ENCODE data around the gene TCL1B.

TCL1B gene

DNA sequence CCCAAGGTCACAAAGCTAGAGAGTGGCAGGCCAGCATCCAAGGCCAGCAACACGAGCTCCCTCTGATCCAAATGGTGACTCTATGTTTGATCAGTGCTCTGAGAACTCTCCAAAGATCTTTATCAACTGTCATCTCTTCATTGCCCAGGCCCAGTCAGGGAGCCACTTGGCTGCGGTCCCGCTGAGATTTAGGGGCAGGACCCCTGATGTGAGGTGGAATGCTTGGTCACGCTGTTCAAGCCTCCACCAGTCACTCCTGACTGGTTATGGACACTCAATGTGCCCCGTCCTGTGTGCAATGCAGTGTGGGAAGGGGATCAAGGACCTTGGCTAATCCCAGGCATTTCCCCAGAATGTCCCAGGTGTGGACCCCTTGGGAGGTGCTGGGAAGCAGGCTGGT lies 19.8 kb upstream of the TCL1B start:
- no peak for DNase-seq

DNA sequence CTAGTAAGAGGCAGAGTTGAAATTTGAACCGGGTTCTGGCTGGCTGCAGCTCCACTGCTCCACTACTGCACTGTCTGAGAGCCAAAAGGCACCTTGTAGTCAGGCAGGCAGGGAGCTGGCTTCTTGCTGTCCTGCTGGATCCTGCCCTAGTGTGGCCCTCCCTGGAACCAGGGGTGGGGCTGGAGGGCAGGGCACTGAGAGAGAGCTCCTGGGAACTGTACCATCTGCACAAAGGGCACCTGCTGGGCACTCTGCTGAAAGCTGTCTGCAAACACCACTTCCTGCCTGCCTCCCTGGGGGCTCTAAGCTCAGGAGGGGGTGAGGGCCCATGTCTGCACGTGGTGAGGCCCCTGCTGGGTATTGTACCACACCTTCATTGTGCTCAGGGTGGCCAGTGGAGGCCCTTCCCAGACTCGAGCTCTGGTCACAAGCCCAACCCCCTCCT lies 19.0 kb upstream of the TCL1B start:
- DNase-seq = no peak

DNA sequence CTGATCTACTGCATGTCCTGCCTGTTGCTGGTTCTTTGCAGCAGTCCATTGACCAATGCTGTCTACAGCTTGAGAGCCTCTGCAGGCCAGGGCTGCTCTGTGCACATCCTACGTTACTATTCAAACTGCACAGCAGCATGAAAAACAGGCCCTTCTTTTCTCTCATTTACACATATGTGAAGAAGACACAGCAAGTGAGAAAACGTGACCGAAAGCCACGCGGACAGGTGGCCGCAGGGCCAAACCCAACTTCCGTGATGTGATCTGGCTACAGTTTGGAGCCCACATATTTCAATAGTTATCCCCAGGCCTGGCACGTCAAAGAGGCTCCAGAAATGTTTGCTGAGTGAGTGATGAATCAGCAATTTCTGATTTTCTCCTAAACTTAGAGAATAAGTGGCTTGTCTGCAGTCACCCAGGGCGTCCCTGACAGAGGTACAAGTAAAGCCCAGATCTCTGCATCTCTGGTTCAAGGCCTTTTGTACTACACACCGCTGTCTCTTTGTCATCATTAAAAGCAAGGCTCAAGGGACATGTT lies 17.9 kb upstream of the TCL1B start:
- no peak for DNase-seq

DNA sequence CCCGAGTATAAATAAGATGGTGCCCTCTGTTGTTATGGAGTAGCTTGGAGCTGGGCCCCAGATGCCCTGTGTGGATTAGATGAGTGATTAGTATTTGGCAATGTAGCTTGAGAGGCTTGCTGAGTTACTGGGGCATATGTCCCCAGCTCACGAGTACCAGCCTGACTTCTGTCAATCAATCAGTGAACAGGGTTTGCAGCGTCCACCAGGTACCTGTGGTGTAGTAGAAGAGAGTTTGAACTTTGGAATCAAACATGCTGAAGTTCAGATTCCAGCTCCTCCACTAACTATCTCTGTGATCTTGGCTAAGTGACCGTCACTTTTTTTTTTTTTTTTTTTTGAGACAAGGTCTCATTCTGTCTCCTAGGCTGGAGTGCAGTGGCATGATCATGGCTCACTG lies 11.6 kb upstream of the TCL1B start:
- DNase-seq = no peak

DNA sequence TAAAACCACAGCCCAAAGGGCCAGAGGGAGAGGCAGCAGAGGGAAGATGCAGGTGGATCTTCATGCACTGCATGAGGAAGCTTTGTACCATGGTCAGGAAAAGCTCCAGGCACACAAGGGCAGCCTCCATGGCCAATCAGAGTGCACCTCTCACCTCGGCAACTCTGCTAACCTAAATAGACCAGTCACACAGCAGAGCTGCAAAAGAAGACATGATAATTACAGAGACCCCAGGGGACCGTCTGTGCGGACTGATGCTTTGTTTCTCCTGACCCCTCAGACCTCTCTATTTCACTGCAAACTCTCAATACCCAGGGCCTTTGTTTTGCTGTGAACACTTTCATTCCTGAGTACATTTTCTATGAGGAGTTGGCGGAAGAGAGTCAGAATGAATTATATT lies 10.7 kb upstream of the TCL1B start:
- DNase-seq = no peak

DNA sequence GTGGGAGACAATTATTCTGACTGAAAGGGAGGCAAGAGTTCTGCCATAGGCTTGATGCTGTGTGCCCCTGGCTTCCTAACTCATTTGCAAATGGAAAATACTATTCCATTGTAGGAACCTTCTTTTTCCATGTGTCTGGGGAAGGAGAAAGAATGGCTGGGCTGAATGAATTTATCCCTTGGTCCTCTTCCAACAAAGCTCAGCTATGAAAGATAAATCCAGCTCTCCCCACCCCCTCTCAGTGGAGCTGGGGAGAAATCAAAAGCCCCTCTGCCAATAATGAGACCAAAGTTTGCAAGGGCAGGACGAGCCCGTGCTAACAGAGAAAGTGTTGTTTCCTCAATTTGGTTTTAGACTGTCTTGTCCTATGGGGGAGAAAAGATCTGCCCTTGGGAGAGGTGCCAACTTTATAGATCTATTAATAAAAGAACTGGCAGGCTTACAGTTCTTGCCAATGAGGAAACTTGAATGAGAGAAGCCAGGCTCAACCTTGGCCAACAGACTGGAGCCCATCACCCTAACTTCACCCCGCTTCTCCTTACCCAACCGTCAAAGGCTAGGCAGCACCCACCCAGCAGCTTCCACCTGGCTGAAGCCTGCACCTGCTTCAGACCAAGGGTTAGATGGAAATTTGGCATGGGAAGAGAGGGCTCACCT lies 8.9 kb upstream of the TCL1B start:
- DNase-seq = no peak

DNA sequence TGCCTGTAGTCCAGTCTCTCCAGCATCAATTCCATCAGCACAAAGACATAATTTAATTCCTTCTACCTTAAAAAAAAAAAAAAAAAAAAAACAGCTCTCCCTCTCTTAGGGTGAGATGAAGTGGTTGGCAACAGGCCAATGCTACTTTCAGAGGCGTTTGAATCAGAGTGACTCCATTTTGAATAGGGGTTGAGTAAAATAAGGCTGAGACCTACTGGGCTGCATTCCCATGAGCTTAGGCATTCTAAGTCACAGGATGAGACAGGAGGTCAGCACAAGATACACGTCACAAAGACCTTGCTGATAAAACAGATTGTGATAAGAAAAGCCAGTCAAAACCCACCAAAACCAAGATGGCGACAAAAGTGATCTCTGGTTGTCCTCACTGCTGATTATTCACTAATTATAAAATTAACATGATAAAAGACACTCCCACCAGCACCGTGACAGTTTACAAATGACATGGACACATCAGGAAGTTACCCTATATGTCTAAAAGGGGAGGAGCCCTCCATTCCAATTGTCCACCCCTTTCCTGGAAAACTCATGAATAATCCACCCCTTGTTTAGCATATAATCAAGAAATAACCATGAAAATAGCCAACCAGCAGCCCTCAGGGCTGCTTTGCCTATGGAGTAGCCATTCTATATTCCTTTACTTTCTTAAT lies 6.9 kb upstream of the TCL1B start:
- no peak for DNase-seq

DNA sequence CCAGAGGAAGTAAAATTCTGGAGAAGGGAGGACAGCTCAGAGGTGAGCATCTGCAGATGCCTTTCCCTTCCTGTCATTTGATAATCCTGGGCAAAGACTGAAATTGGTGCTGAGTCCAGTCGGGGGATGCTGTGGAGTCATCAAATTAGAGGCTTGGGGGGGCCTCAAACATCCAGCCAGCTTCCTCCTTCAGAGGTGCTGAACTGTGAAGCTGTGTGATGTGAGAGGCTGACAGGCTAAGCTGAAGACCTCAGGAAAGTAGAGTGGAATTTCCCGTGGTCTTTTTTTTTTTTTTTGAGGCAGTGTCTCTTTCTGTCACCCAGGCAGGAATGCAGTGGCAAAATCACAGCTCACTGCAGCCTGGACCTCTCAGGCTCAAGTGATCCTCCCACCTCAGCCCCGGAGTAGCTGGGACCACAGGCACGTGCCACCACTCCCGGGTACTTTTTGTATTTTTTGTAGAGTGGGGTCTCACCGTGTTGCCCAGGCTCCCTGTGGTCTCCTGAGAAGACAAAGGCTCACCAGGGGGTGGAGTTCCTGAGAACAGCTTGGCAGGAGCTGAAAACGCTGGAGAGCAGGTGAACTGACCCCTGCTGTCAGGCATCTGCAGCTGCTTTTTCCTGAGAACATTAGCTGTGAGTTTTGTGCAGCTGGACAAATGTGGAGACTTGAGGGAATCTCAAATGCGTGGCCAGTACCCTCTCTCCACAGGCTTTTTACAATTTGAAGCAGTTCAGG lies 6.1 kb upstream of the TCL1B start:
- DNase-seq = no peak

DNA sequence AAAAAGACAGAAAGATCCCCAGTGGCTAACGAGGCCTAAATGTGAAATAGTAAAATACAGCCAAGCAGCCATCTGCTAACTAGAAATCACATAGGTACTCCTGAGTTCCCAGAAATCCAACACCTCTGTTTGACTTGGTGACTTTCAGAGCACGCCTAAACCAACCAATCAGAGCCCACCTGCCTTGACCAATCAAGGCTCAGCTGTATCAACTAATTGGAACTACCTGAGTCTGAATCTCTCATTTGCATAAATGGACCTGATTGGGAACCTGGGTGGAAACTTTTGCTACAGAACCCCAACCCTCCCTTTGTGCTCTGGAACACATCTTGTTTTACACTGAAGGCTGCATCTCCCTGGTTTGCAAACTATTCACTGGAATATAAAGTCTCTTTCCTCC lies 5.1 kb upstream of the TCL1B start:
- DNase-seq = no peak

DNA sequence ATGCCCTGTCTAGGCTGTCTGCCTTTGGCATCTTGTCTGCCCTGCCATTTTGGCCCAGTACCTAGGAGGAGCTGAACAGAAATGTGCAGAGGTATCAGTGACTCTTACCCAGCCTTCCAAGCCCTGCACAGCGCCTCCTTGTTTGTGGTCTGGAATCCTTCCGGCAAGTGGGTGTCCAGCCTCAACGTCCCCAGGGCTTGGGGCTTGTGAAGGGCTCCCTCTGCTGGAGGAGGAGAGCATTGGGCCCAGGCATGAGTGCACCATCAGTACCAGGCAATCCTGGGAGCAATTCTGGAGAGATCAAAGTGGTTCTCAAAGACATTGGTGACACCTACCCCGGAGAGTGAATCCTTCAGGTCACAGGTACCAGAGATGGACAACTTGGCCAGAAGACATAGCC lies 2.4 kb upstream of the TCL1B start:
- no peak for DNase-seq

DNA sequence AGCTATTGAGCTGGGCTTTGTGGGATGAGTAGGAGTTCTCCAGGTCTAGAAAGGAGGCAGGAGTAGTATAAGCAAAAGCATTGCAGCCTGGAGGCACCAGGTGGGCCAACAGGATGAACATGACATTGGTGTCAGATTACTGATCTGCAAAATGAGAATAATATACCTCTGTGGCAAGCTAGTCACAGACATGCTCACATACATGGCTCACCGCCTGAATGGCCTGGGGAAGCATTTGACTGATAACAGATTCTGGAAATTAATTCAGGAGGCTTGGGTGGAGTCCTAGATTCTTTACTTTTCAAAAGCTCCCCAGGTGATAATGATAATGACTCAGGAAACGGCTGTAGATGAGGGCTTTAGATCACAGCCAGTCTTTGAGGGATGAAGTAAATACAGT lies 709 bp downstream of the TCL1B start:
- no peak for DNase-seq

DNA sequence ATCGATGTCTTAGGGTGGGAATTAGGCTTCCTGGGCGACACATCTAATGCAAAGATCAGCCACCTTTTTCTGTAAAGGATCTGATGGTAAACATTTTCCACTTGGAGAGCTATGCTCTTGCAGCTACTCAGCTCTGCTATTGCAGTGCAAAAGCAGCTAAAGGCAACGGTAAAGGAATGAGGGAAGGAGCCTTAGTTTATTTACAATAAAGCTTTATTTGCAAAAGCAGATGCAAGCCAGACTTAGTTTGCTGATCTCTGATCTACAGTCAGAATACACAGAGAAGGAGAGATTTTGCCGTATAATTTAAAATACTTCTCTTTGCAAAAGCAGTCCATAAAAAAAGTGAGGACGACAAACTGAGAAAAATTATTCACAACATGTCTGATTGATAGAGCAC lies 3.2 kb downstream of the TCL1B start:
- DNase-seq = no peak

DNA sequence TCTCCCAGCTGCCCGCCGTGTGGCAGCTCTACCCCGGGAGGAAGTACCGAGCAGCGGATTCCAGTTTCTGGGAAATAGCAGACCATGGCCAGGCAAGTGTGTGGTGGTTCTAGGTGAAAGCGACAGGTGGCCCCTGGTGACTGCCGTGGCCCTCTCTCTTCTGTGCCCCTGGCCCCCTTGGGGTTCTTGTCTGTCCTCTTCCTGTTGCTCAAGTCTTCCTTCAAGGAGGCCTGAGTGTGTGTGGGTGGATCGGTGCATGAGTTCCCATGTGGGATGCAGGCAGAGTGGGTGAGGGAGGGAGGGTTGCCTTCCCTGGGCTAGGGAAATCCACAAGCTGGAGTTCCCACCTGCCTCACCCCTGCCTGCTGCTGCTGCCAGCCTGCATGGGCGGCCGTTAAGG lies 4.6 kb downstream of the TCL1B start:
- no peak for DNase-seq

DNA sequence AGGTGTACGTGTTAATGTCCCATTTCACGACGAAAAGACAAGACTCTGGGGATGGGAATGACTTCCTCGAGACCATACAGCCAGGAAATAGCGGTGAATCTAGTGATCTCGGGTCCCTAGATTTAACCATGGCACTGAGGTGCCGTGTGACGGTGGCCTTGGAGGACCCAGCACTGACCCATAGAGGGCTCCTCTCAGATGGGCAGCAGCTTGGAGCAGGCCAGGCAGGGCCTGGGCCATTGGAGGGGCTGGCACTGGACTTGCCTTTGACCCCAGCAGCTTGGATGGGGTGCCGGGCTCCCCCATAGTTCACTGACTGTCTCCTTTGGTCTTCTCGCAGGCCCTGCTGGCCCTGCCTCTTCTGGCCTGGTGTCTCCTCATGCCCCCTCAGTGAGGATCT lies 5.4 kb downstream of the TCL1B start:
- no peak for DNase-seq

DNA sequence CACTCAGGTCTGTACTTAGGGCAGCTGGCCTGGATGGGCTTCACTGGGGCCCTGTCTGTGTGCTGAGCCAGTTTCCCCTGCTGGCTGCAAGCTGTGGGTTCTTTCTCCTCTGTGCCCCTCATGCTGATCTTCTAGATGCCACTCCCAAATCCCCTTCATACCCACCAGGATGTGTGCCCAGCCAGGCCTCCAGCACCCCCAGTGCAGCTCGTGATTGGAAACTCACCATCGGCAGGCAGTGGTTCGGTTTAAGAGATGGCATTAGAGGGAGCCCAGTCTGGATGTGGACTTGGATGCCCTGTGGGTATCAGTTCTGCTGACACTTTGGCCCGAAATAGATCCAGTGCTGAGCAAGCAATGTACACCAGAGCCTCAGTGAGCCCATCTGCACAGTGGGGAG lies 5.9 kb downstream of the TCL1B start:
- no peak for DNase-seq

DNA sequence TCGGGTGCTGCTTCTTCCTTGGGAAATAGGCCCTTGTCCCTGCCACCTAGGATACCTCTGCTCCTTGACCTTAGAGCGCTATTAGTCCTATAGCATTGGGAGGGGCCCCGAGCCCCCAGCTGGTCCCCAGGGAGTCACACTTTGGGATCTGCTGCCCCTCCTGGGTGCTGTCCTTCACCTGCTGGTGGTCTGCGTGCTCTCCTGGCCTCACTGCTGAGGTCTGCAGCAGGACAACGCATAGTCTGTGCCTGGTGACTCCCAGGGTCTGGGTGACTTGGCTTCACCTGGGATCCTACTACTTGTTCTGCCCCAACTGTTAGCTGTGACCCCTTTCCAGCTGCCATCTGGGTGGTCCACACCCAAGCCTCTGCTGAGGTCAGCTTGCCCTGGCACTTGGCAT lies 8.8 kb downstream of the TCL1B start:
- no peak for DNase-seq

DNA sequence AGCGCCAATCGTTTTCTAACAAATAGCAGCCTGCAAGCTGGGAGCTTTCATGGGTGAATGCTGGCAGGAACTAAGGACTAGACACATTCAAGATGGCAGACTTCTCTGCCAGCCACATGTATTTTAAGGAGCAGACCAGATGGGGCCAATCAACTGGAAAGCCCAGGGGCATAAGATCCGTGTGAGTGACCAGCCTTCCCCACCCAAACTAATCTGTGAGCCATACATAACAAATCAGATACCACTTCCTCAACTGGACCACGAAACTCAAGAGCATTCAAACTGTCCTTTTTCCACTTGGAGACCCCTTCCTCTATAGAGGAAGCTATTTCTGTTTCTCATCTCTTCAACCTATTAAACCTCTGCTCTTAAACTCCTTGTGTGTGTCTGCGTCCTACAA lies 9.7 kb downstream of the TCL1B start:
- DNase-seq = no peak

DNA sequence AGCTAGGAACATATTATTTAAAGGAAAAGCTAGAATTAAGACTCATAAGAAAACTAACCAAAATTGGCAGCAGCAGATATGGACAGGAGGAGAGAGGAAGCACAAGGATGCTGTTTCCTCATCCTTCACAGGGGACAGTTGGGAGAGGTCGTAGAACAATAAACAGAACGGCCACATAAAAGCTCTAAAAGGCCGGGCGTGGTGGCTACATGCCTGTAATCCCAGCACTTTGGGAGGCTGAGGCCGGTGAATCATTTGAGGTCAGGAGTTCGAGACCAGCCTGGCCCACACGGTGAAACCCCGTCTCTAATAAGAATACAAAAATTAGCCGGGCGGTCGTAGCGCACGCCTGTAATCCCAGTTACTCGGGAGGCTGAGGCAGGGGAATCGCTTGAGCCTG lies 10.5 kb downstream of the TCL1B start:
- DNase-seq = no peak

DNA sequence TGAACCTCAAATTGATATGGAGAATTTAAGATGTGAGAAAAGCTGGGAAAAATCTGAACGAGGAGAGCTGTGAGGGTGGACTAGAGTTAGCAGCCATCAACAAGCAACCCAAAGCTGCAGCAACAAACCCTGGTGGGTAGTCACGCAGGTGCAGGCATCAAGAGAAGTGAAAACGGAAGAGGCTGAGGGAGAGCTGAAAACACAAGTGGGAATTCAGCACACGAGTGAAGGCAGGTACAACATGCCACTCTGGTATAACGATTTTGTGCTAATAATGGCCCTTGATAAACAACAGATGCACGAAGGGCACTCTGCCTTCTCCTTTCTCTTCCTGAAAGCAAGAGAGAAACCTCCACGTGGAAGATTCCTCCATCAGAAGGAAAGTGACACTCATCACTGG lies 11.5 kb downstream of the TCL1B start:
- DNase-seq = no peak

DNA sequence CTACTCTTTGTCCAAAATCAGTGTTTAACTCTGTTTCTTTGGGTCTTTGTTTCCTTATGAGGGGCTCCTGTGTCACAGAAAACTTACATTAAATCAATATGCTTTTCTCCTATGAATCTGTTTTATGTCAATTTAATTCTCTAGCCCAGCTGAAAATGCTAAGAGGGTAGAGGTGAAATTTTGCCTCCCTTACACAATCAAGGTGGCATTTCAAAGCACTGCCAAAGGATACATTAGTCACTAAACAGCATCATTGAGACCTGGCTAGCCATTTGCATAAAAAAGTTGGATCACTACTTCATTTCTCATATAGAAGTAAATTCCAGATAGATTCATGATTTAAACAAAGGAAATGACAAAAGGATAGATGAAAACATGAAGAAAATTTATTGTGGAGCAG lies 12.1 kb downstream of the TCL1B start:
- no peak for DNase-seq

DNA sequence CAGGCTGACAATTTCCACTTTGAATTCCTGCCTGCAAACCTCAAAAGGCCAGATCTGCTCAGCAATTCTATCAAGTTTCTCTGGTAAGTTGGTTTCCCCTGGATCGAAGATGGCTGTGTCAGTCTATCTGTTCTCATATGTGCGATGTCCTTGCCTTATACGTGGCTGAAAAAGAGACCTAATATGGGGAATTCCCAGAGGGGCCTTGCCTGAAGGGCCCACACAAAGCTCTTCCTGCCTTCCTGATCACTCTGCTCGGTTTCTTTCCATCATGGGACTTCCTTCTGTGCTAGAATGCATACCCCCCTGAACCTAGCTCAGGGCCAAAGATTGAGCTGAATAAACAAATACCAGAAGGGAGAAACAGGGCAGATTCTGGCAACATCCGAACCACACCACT lies 13.2 kb downstream of the TCL1B start:
- DNase-seq = no peak

DNA sequence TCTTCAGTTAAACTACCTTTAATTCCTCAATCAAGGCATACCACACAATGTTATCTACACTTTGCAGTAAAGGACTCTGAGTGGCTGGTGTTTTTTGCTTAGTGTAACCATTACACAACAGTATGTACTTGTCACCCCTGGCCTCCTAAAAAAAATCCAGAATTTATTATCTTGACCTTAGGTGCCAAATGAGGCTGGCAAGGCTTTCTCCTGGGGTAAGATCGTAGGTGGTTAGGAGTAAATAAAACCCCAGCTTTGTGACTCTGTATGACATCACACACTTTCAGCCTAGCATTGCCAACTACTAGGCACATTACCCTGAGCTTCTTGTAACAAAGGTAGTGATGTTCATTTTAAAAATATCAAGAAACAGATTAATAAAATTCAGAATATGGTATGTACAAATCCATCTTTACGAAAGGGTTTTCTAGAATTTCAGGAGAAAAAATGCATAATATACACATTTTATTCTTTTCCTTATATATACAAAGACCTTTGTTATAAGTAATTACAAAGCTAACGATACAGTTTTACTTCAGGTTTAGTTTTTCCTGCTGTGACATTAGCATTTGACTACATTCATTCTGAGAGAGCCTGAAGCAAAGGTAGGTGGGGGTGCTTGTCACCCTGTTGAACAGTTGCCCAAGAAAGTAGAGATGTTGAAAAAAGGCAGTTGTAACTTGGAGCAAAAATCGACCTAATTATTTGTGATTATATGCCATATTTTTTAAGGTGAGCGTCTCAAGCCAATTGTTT lies 14.2 kb downstream of the TCL1B start:
- DNase-seq = no peak

Data from hypothalamus (tissue), 51 donors.